Ecto neural progenitor cell (in vitro differentiated cells): ENCODE results near the gene LIF.
"Not testable (repeated sequence)": the region's sequence is repeated elsewhere in the genome, so short reads cannot be mapped to it uniquely, and the experiment has no call there.

Experiments used
- DNase-seq: peaks from one replicate; pipeline ENCODE4 v3.0.0-alpha.2; 2018; ENCODE audit warnings: low spot score

Gene LIF

GRCh38 chr22:30224161-30224857 is 22.2 kb downstream of the LIF start:
- DNase-seq: no peak

- DNase-seq: no peak
Measured at GRCh38 chr22:30223303-30223702, 23.3 kb downstream of the LIF start.

GRCh38 chr22:30222321-30222720 is 24.2 kb downstream of the LIF start:
- DNase-seq: no peak

GRCh38 chr22:30221121-30221992 is 25.2 kb downstream of the LIF start:
- no peak for DNase-seq

- DNase-seq: no peak
Measured at GRCh38 chr22:30220338-30221012, 26.1 kb downstream of the LIF start.

- no peak for DNase-seq
Measured at GRCh38 chr22:30219668-30220278, 26.8 kb downstream of the LIF start.

- DNase-seq: no peak
Measured at GRCh38 chr22:30219049-30219654, 27.4 kb downstream of the LIF start.

GRCh38 chr22:30217698-30218560 is 28.6 kb downstream of the LIF start:
- DNase-seq: no peak

- DNase-seq: no peak
Measured at GRCh38 chr22:30216710-30217109, 29.8 kb downstream of the LIF start.

GRCh38 chr22:30216272-30216671 is 30.3 kb downstream of the LIF start:
- DNase-seq: not testable (repeated sequence)

- no peak for DNase-seq
Measured at GRCh38 chr22:30214703-30215407, 31.7 kb downstream of the LIF start.

- no peak for DNase-seq
Measured at GRCh38 chr22:30212996-30213441, 33.5 kb downstream of the LIF start.

- no peak for DNase-seq
Measured at GRCh38 chr22:30212363-30212995, 34.1 kb downstream of the LIF start.

GRCh38 chr22:30211124-30211820 is 35.3 kb downstream of the LIF start:
- DNase-seq: peak; percentile 41

GRCh38 chr22:30210235-30210909 is 36.2 kb downstream of the LIF start:
- DNase-seq: peak; percentile 59

- no peak for DNase-seq
Measured at GRCh38 chr22:30209642-30210041, 36.9 kb downstream of the LIF start.

GRCh38 chr22:30208631-30209603 is 37.6 kb downstream of the LIF start:
- DNase-seq: no peak
